ENCODE results near the gene SLC6A6.
A peak's percentile ranks its signal among the peaks of the same experiment; 100 is the strongest.

- TF ChIP-seq CTCF (IDR thresholded peaks at IDR 0.05 in 8 of 11, conservative IDR thresholded peaks at IDR 0.05 in 3 of 11) (no peak), POLR2AphosphoS5 (IDR thresholded peaks at IDR 0.05) (peak in 1 of 3 donors; percentile 42), POLR2A (IDR thresholded peaks at IDR 0.05) (no peak)
These were observed 4.9 kb upstream of the SLC6A6 start for GRCh38 chr3:14397531-14397930.

Measured in spleen (tissue), 7 donors.